Endothelial cell of umbilical vein (primary cell): Measurements from ENCODE around the gene RCVRN. TPM values are rescaled to one million over a fixed set of nuclear protein-coding genes. Genes with fewer than 3 reads are reported as not detected.

Experiments
- BruUV-seq: library from RNA; stranded (reverse); fragments of 400-500 nt; replicated peaks from 2 replicates; lab custom pipeline; 2021; lab: Mats Ljungman, UMichigan
- CTCF ChIA-PET: fragments of 300-600, 350-600 bp; sonication (Branson Sonifier 250); formaldehyde crosslinking; loops from one replicate; lab custom pipeline; 2021; ENCODE audit warnings: antibody characterized with exemption, inconsistent platforms; lab: Charles Lee
- POLR2A ChIA-PET: fragments of 300-600, 350-600 bp; sonication (Branson Sonifier 250); formaldehyde crosslinking; loops from one replicate; lab custom pipeline; 2021; ENCODE audit warnings: antibody characterized with exemption, inconsistent platforms; lab: Charles Lee
- DNase-seq: peaks from one replicate; pipeline ENCODE4 v3.0.0-alpha.2; 2011; ENCODE audit warnings: low read depth, low spot score
- FAIRE-seq: peaks from 2 replicates; lab custom pipeline; 2011; peaks lifted over from hg19 to GRCh38; lab: Jason Lieb, UNC
- H2AFZ ChIP-seq: 2 replicates; pipeline ENCODE4 v1.6.0; 2012; ENCODE audit warnings: low read depth, low read length, control low read depth, inconsistent platforms
- H3K27ac ChIP-seq: 2 replicates; pipeline ENCODE4 v1.5.1; 2011; ENCODE audit warnings: low read depth, mild to moderate bottlenecking, control low read depth, low read length, moderate library complexity; ENCODE audit not compliant: insufficient read depth
- H3K27me3 ChIP-seq, 2 experiments: 2 replicates each; pipeline versions ENCODE4 v1.6.0 to v1.6.1; 2011; ENCODE audit warnings: low read length in 2 of 2, mixed read lengths in 1 of 2; ENCODE audit not compliant: control insufficient read depth in 2 of 2, insufficient read depth in 2 of 2
- H3K36me3 ChIP-seq, 2 experiments: 2 replicates in 1 of 2; 3 replicates in 1 of 2; pipeline ENCODE4 v1.5.1; 2011; ENCODE audit warnings: low read length in 2 of 2, mild to moderate bottlenecking in 1 of 2, moderate library complexity in 1 of 2; ENCODE audit not compliant: control insufficient read depth in 2 of 2, insufficient read depth in 2 of 2; ENCODE audit errors: extremely low read depth in 1 of 2
- H3K4me1 ChIP-seq: 3 replicates; pipeline ENCODE4 v1.5.1; 2011; ENCODE audit warnings: mild to moderate bottlenecking, low read length; ENCODE audit not compliant: control insufficient read depth, insufficient read depth; ENCODE audit errors: extremely low read depth
- H3K4me2 ChIP-seq: 2 replicates; pipeline ENCODE4 v1.6.1; 2011; ENCODE audit warnings: low read length, control low read depth, mixed read lengths; ENCODE audit not compliant: insufficient read depth
- H3K4me3 ChIP-seq, 3 experiments: fragments of 200-600 bp in 1 of 3; sonication (generic), shearing (Covaris generic) in 1 of 3; replicated peaks in 1 of 3; 2 replicates each; pipeline ENCODE4 v1.5.1; 2011 to 2016; ENCODE audit warnings: control low read depth in 3 of 3, low read length in 3 of 3, mild to moderate bottlenecking in 2 of 3, inconsistent platforms in 1 of 3, low read depth in 1 of 3, moderate library complexity in 1 of 3; ENCODE audit not compliant: insufficient read depth in 1 of 3
- H3K79me2 ChIP-seq: 2 replicates; pipeline ENCODE4 v1.6.0; 2012; ENCODE audit warnings: low read length, inconsistent platforms; ENCODE audit not compliant: control insufficient read depth, insufficient read depth
- H3K9ac ChIP-seq: replicated peaks from 2 replicates; pipeline ENCODE3; 2011; ENCODE audit warnings: low read length, control low read depth; ENCODE audit not compliant: insufficient read depth; ENCODE audit errors: extremely low read depth
- H3K9me1 ChIP-seq: replicated peaks from 3 replicates; pipeline ENCODE4 v1.6.0; 2011; ENCODE audit warnings: mild to moderate bottlenecking, low read length; ENCODE audit not compliant: control insufficient read depth, insufficient read depth; ENCODE audit errors: extremely low read depth
- H3K9me3 ChIP-seq: replicated peaks from 2 replicates; pipeline ENCODE4 v1.5.1; 2012; ENCODE audit warnings: low read length, inconsistent platforms; ENCODE audit not compliant: control insufficient read depth, insufficient read depth
- H4K20me1 ChIP-seq: replicated peaks from 2 replicates; pipeline ENCODE3; 2011; ENCODE audit warnings: mild to moderate bottlenecking, low read length; ENCODE audit not compliant: control insufficient read depth, insufficient read depth; ENCODE audit errors: extremely low read depth
- CTCF ChIP-seq, 2 donors: IDR thresholded peaks; 1 replicate in 1 of 2; 2 replicates in 1 of 2; pipeline ENCODE4 v1.5.1; 2011; ENCODE audit warnings: low read length in 2 of 2, mild to moderate bottlenecking in 2 of 2, moderate library complexity in 2 of 2, control low read depth in 1 of 2, inconsistent platforms in 1 of 2, low read depth in 1 of 2; ENCODE audit not compliant: insufficient read depth in 1 of 2; ENCODE audit errors: extremely low read depth in 1 of 2
- EZH2 ChIP-seq: IDR thresholded peaks from 2 replicates; pipeline ENCODE4 v1.6.1; 2012; ENCODE audit warnings: borderline replicate concordance, low read depth, mild to moderate bottlenecking, moderate library complexity, low read length, inconsistent platforms; ENCODE audit not compliant: severe bottlenecking
- FOS ChIP-seq: IDR thresholded peaks from 2 replicates; pipeline ENCODE4 v1.6.1; 2011; ENCODE audit warnings: mild to moderate bottlenecking, low read length, moderate library complexity, borderline replicate concordance; ENCODE audit not compliant: insufficient read depth
- GATA2 ChIP-seq: IDR thresholded peaks from 2 replicates; pipeline ENCODE4 v1.7.0; 2011; ENCODE audit warnings: low read depth, mild to moderate bottlenecking, moderate library complexity, mixed read lengths, low read length; ENCODE audit not compliant: insufficient read length, insufficient read depth
- JUN ChIP-seq: IDR thresholded peaks from 2 replicates; pipeline ENCODE4 v1.6.1; 2011; ENCODE audit warnings: borderline replicate concordance, low read depth; ENCODE audit not compliant: insufficient read length, insufficient read depth
- MAX ChIP-seq: IDR thresholded peaks from 2 replicates; pipeline ENCODE4 v1.6.1; 2011; ENCODE audit not compliant: insufficient read depth, insufficient read length
- MYC ChIP-seq: IDR thresholded peaks from one replicate; pipeline ENCODE4 v1.6.1; 2011; ENCODE audit warnings: mild to moderate bottlenecking, low read depth, low read length
- POLR2A ChIP-seq: IDR thresholded peaks from 2 replicates; pipeline ENCODE4 v1.6.1; 2012; ENCODE audit warnings: low read depth, mild to moderate bottlenecking, control low read depth, low read length
- POLR2AphosphoS5 ChIP-seq: IDR thresholded peaks from 2 replicates; pipeline ENCODE4 v1.6.1; 2012; ENCODE audit warnings: low read depth, mild to moderate bottlenecking, control low read depth, low read length, moderate library complexity; ENCODE audit not compliant: insufficient read depth
- dilution Hi-C: fragments of 300-500 bp; cut with MboI; formaldehyde crosslinking; loops from one replicate; pipeline ENCODE4 v1.15.0; 2019; ENCODE audit warnings: low sequenced_read_pairs; ENCODE audit not compliant: extremely low pct_ligation_motif_present
- intact Hi-C: fragments of 100-400 bp; cut with micrococcal nuclease; formaldehyde crosslinking; loops from one replicate; pipeline ENCODE4 v1.10.0; 2022
- polyA plus RNA-seq, 4 experiments: library from polyadenylated mRNA; depleted of rRNA in 3 of 4; stranded (reverse) in 3 of 4; unstranded in 1 of 4; fragments of >200 nt; gene quantifications; 2 replicates each; pipeline versions ENCODE4 v1.2.1 to v1.2.3, GENCODE V29; 2011 to 2012; ENCODE audit warnings: missing spikeins in 1 of 4
- total RNA-seq: library from RNA; stranded (reverse); gene quantifications from 2 replicates; pipeline ENCODE4 v1.2.3, GENCODE V29; 2021

RCVRN gene
- total and polyA plus RNA-seq, 2 donors (not counting 3 experiments of a cell fraction or from before 2014, with no cell fraction given), result not detected

- Histone ChIP-seq H2AFZ (no peak overlapping the region), H3K9me1 (no peaks in the 10 kb centered on the region), H3K79me2 (no peaks in the 10 kb centered on the region), H3K27me3 (no peaks in the 10 kb centered on the region), H3K36me3 (no peaks in the 10 kb centered on the region), H4K20me1 (no peaks in the 10 kb centered on the region), H3K4me1 (no peaks in the 10 kb centered on the region), H3K4me2 (no peak overlapping the region), H3K4me3 (no peak overlapping the region), H3K27ac (no peak overlapping the region), H3K9me3 (no peaks in the 10 kb centered on the region), H3K9ac (no peak overlapping the region)
- no TSS peak for BruUV-seq
- TF ChIP-seq POLR2A (no peak), EZH2 (no peak), MAX (no peak), GATA2 (no peak), FOS (no peak), JUN (no peak), POLR2AphosphoS5 (no peak), MYC (no peak), CTCF (IDR thresholded peaks at IDR 0.05; ENCODE audit: extremely low read depth in 1 of 2, insufficient read depth in 1 of 2, low read depth in 1 of 2, low read length in 2 of 2) (no peak)
- intact Hi-C loops, result no loop called here
- FAIRE-seq (no peak), DNase-seq (no peak)
- dilution Hi-C loops, result no loop called here
- ChIA-PET CTCF (no interaction called here), POLR2A (no interaction called here)
These were observed 29.6 kb downstream of the RCVRN start for GRCh38 chr17:9875441-9875840.
